Esophagus squamous epithelium (tissue), 5 donors: ENCODE data around the gene FAM47E. TPM values are rescaled to one million over a fixed set of nuclear protein-coding genes. Genes with fewer than 3 reads are reported as not detected.

ENCODE experiments used
- DNase-seq: peaks from one replicate; lab custom pipeline; 2025; lab: John Stamatoyannopoulos, UW
- H3K27ac ChIP-seq, 4 donors: fragments of 200-600 bp; sonication (generic); one replicate each; pipeline ENCODE4 v1.5.1; 2016 to 2019; ENCODE audit warnings: mild to moderate bottlenecking in 1 of 4
- H3K27me3 ChIP-seq, 4 donors: fragments of 200-600 bp; sonication (generic); 1 replicate in 3 of 4; 2 replicates in 1 of 4; pipeline versions ENCODE4 v1.5.1 to v1.6.0; 2017 to 2021; ENCODE audit warnings: antibody characterized with exemption in 1 of 4
- H3K36me3 ChIP-seq, 3 donors: fragments of 200-600 bp; sonication (generic); one replicate each; pipeline ENCODE4 v1.5.1; 2016 to 2019
- H3K4me1 ChIP-seq, 3 donors: fragments of 200-600 bp; sonication (generic); one replicate each; pipeline ENCODE4 v1.5.1; 2017 to 2019
- H3K4me3 ChIP-seq, 4 donors: fragments of 200-600 bp; sonication (generic); 1 replicate in 3 of 4; 2 replicates in 1 of 4; pipeline ENCODE4 v1.5.1; 2016 to 2019; ENCODE audit warnings: mild to moderate bottlenecking in 2 of 4, moderate library complexity in 1 of 4
- H3K9me3 ChIP-seq, 3 donors: fragments of 200-600 bp; sonication (generic); one replicate each; pipeline ENCODE4 v1.5.1; 2016 to 2019
- POLR2A ChIP-seq, 4 donors: fragments of 450-650 bp; IDR thresholded peaks; one replicate each; pipeline ENCODE4 v1.6.1; 2017; ENCODE audit warnings: antibody characterized with exemption in 4 of 4, mild to moderate bottlenecking in 4 of 4, moderate library complexity in 3 of 4
- WGBS, 2 donors: methylation state at CpG; one replicate each; pipeline ENCODE4 v1.1.5; 2018; 5-methylcytosine and 5-hydroxymethylcytosine counted together
- intact Hi-C: fragments of 100-400 bp; cut with DNase I; formaldehyde crosslinking; loops from one replicate; pipeline ENCODE4 v1.15.0; 2022
- total RNA-seq, 4 donors: library from RNA; depleted of rRNA; stranded (reverse); fragments of >200 nt; gene quantifications; one replicate each; pipeline ENCODE4 v1.1.0, GENCODE V29; 2016
- TF ChIP-seq, protein P1 (sequence below), 6 experiments: fragments of 450-650 bp in 4 of 6; fragments of 200-600 bp in 2 of 6; sonication (generic) in 2 of 6; IDR thresholded peaks; one replicate each; pipeline ENCODE4 v1.5.1; 2016 to 2019; ENCODE audit warnings: antibody characterized with exemption in 6 of 6, mild to moderate bottlenecking in 4 of 6, moderate library complexity in 4 of 6
- donor health status: DM: yes; HTN: yes; CAD: no.

Gene FAM47E
- total RNA-seq, 4 donors from 2014 or later, result 0.44 to 0.76 TPM; not detected in 2

DNA sequence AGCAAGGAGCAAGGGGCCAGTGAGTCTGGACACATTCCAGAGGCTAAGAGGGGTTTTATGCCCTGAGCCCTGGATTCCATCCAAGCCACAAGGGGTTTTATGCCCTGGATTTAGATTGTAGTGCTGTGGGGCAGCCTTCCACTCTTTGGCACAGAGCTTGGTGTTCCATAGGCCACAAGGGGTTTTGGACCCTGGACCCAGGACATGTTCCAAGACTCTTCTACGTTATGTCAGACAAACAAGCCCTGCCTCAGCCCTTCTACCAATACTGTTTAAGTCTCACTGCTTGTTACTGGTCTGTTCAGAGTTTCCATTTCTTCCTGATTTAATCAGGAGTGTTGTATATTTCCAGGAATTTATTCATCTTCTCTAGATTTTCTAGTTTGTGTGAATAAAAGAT is 25.1 kb upstream of the FAM47E start:
- DNase-seq, result no peak
- no peaks in the 10 kb centered on the region for H3K4me1 ChIP-seq
- H3K9me3 ChIP-seq, result peaks cover 0 to 12% (median 0%) of the 10 kb centered on the region in 3 donors
- no peak overlapping the region for H3K27ac ChIP-seq
- H3K4me3 ChIP-seq, result no peak overlapping the region
- H3K36me3 ChIP-seq, result no peaks in the 10 kb centered on the region
- TF ChIP-seq, protein P1, sequence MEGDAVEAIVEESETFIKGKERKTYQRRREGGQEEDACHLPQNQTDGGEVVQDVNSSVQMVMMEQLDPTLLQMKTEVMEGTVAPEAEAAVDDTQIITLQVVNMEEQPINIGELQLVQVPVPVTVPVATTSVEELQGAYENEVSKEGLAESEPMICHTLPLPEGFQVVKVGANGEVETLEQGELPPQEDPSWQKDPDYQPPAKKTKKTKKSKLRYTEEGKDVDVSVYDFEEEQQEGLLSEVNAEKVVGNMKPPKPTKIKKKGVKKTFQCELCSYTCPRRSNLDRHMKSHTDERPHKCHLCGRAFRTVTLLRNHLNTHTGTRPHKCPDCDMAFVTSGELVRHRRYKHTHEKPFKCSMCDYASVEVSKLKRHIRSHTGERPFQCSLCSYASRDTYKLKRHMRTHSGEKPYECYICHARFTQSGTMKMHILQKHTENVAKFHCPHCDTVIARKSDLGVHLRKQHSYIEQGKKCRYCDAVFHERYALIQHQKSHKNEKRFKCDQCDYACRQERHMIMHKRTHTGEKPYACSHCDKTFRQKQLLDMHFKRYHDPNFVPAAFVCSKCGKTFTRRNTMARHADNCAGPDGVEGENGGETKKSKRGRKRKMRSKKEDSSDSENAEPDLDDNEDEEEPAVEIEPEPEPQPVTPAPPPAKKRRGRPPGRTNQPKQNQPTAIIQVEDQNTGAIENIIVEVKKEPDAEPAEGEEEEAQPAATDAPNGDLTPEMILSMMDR (IDR thresholded peaks at IDR 0.05), result no peak
- intact Hi-C loops, result no loop called here
- H3K27me3 ChIP-seq, result no peaks in the 10 kb centered on the region
- WGBS, 2 donors, result 0% methylated on average over 1 of the region's 1 CpG

DNA sequence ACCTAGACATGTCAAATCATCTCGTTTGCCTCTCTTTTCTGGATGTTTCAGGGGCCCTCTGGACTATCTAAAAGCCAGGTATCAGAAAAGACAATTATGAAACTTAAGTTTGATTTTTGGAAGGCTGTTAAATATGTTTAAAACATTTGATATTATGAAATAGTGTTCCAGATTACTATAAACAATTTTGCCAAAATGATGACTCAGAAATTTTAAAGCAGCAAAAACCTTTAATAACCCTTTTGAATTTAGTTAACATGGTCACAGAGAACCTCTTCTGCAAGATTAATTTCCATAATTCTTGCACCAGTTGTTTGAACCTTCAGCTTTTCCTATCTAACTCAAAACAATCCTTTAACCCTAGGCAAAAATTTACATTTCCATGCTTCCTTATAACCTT is 18.8 kb upstream of the FAM47E start:
- Histone ChIP-seq H3K9me3 (peaks cover 0 to 12% (median 0%) of the 10 kb centered on the region in 3 donors), H3K4me3 (peak overlapping the region in 1 of 4 donors; percentile 45), H3K27ac (peak overlapping the region in 3 of 4 donors; percentile 62 to 74 (median 71)), H3K36me3 (no peaks in the 10 kb centered on the region), H3K27me3 (no peaks in the 10 kb centered on the region), H3K4me1 (peaks cover 7 to 48% (median 13%) of the 10 kb centered on the region in 3 donors)
- TF ChIP-seq POLR2A (IDR thresholded peaks at IDR 0.05), result no peak
- DNase-seq, result no peak
- 50 to 68% methylated on average over 1 of the region's 1 CpG for WGBS, 2 donors
- intact Hi-C loops, result no loop called here

DNA sequence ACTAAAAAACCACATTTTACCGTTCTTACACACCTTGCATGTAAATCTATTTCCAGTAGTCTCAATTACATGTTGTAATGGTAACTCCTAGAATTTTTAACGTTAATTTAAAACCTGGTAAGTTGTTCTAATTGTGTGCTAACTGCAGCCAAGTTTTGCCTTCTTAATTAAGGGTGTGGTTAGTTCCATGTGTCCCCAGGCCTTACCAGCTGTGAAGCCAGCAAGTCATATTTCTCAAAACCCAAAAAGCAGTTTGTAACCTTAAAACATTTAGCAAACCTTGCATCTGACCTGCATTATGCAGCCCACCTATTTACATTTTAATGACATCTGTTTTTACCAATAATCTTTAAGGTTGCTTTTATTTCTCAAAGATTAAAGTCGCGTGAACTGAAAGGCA is 18.4 kb upstream of the FAM47E start:
- TF ChIP-seq, protein P1 (IDR thresholded peaks at IDR 0.05), result no peak
- TF ChIP-seq POLR2A (IDR thresholded peaks at IDR 0.05), result no peak
- intact Hi-C loops, result no loop called here
- no peaks in the 10 kb centered on the region for H3K27me3 ChIP-seq
- H3K27ac ChIP-seq, result peak overlapping the region in 3 of 4 donors; percentile 62 to 74 (median 71)
- no peaks in the 10 kb centered on the region for H3K36me3 ChIP-seq
- peak overlapping the region in 3 of 4 donors; percentile 14 to 45 (median 27) for H3K4me3 ChIP-seq
- no peak for DNase-seq
- peaks cover 0 to 8% (median 0%) of the 10 kb centered on the region in 3 donors for H3K9me3 ChIP-seq
- peaks cover 7 to 48% (median 13%) of the 10 kb centered on the region in 3 donors for H3K4me1 ChIP-seq
- WGBS, 2 donors, result 54 to 64% methylated on average over 4 of the region's 4 CpGs

DNA sequence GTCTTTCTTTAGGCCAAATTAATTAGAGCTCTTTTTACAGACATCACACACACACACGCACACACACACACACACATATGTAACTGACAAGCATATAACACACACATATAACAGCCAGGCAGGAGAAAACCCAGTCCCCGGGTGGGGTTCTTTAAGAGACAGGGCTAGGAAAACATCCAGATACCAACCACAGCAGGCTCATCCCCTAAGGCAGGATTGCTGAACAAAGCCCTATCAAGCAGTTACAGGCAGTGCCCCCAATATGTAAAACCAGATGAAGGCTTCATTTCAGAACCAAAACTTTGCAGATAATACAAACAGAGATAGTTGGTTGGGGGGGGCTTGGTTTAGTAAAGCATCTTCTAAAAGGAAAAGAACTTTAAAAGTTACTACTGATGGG is 18.0 kb upstream of the FAM47E start:
- 21 to 37% methylated on average over 2 of the region's 2 CpGs for WGBS, 2 donors
- no peak for DNase-seq
- Histone ChIP-seq H3K4me1 (peaks cover 7 to 48% (median 13%) of the 10 kb centered on the region in 3 donors), H3K27me3 (no peaks in the 10 kb centered on the region), H3K9me3 (peaks cover 0 to 3% (median 0%) of the 10 kb centered on the region in 3 donors), H3K36me3 (no peaks in the 10 kb centered on the region), H3K27ac (peak overlapping the region in 3 of 4 donors; percentile 62 to 74 (median 71)), H3K4me3 (peak overlapping the region; percentile 14 to 45 (median 22))
- intact Hi-C loops, result no loop called here
- TF ChIP-seq POLR2A (IDR thresholded peaks at IDR 0.05), result no peak
- TF ChIP-seq, protein P1 (IDR thresholded peaks at IDR 0.05), result no peak

DNA sequence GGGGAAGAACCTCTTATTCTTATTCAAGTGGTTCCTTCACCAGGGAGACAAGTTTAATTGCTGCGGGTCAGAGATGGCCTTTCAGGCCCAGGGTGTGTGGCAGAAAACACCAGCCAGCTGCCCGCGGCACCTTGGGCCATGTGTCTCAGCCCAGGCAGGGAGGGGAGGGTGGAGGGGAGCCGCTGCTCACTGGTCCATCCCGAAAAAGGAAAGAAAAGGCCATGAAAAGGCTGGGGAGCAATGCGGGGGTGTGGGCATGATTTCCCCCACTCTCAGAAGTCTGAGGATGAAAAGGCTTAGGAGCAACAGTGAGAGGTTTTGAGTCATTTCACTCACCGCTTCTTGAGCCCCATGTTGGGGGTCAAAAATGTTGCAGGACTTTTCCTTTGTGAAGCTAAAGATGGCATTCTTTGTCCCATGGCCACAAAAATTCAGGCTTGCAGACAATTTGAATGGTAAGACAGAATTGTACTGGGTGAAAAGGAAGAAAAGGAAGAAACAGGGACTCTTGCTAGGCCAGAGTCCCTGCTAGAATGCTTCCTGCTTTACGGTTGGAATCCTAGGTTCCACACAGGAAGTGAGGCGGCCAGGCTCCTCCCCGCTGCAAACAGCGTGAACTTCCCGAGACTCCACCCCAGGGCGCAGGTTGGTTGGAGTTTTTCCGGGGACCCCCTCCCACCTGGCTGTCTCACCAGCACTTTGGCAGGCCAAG is 17.4 kb upstream of the FAM47E start:
- peak overlapping the region; percentile 14 to 45 (median 22) for H3K4me3 ChIP-seq
- TF ChIP-seq, protein P1 (IDR thresholded peaks at IDR 0.05), result no peak
- TF ChIP-seq POLR2A (IDR thresholded peaks at IDR 0.05), result no peak
- 54 to 73% methylated on average over 9 to 11 of the region's 14 CpGs for WGBS, 2 donors
- no peaks in the 10 kb centered on the region for H3K36me3 ChIP-seq
- peaks cover 7 to 48% (median 13%) of the 10 kb centered on the region in 3 donors for H3K4me1 ChIP-seq
- peak overlapping the region; percentile 31 to 74 (median 66) for H3K27ac ChIP-seq
- H3K27me3 ChIP-seq, result no peaks in the 10 kb centered on the region
- DNase-seq, result no peak
- no peaks in the 10 kb centered on the region for H3K9me3 ChIP-seq
- intact Hi-C loops, result no loop called here
